Suppressor macrophage treated with lipopolysaccharide for 1 hour (primary cell): ENCODE measurements around the gene SKIL.

Experiments
- DNase-seq, 3 donors: peaks; one replicate each; pipeline ENCODE4 v3.0.0-alpha.2; 2020 to 2022

Gene SKIL

GRCh38 chr3:170438836-170439235 is 81.3 kb downstream of the SKIL start:
- DNase-seq, result no peak

DNA sequence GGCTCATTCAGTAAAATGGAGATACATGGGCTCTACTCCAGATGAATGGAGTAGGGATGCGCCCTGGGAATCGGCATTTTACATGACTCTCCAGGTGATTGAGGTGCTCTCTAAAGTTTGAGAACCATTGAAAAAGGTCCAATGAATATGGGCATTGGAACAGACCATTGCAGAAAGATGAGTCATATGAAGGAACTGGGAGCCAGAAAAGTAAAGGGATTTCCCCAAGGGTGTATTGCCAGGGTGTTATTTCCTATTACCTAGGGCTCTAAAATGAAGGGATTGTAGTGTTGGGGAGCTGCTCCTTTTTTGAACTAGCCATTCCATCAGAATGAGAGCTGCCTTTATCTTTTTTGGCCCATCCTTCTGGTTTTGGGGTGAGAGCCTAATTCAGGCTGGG is 82.8 kb downstream of the SKIL start:
- DNase-seq, result peak; percentile 8 to 27 (median 22)

GRCh38 chr3:170441412-170441811 is 83.9 kb downstream of the SKIL start:
- DNase-seq, result no peak

GRCh38 chr3:170442947-170443346 is 85.4 kb downstream of the SKIL start:
- DNase-seq, result no peak

DNA sequence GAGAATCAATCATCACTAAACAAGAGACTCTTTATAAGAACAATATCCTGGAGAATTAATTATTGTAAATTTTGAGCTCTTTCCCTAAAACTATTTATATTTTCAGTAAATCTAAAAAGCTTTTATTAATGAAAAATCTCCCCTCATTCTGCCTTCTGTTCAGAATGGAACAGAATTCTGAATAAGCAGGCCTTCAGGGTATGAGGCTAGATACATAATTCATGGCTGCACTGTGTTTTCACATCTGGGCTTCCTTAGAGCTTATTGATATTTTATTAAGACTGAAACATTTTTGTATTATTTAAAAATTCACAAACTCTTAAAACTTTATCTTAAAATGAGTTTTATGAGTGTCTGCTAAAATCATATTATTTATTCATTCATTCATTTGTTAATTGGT is 85.9 kb downstream of the SKIL start:
- no peak for DNase-seq
